Ovary (tissue), 9 donors: ENCODE data around the gene DPYSL4. TPM values are rescaled to one million over a fixed set of nuclear protein-coding genes. Genes with fewer than 3 reads are reported as not detected.

Experiments used
- DNase-seq, 5 donors: peaks; one replicate each; pipeline ENCODE4 v3.0.0-alpha.2; 2019 to 2020
- H3K27ac ChIP-seq, 2 donors: fragments of 200-600 bp; one replicate each; pipeline versions ENCODE4 v1.5.1 to v1.8.0; 2019 to 2022
- H3K27me3 ChIP-seq: fragments of 200-600 bp; one replicate; pipeline ENCODE4 v1.8.0; 2022
- H3K36me3 ChIP-seq: fragments of 200-600 bp; sonication (generic); one replicate; pipeline ENCODE4 v1.5.1; 2019
- H3K4me1 ChIP-seq: one replicate; pipeline ENCODE4 v1.8.1; 2013; ENCODE audit warnings: mild to moderate bottlenecking, moderate library complexity; ENCODE audit not compliant: insufficient read depth
- H3K4me3 ChIP-seq: fragments of 200-600 bp; sonication (generic); one replicate; pipeline ENCODE4 v1.5.1; 2017
- H3K9me3 ChIP-seq, 2 donors: fragments of 200-600 bp in 1 of 2; sonication (generic) in 1 of 2; one replicate each; pipeline versions ENCODE4 v1.5.1 to v1.8.1; 2013 to 2019; ENCODE audit warnings: mild to moderate bottlenecking in 1 of 2, moderate library complexity in 1 of 2
- CTCF ChIP-seq, 3 donors: fragments of 450-650 bp in 2 of 3; fragments of 200-600 bp in 1 of 3; IDR thresholded peaks; one replicate each; pipeline versions ENCODE4 v1.5.1 to v1.8.0; 2016 to 2022; ENCODE audit warnings: antibody characterized with exemption in 3 of 3, mild to moderate bottlenecking in 1 of 3
- EP300 ChIP-seq: sonication (generic); formaldehyde crosslinking; IDR thresholded peaks from one replicate; pipeline ENCODE4 v1.6.1; 2017; ENCODE audit warnings: antibody characterized with exemption
- POLR2A ChIP-seq: fragments of 450-650 bp; IDR thresholded peaks from one replicate; pipeline ENCODE4 v1.6.1; 2017; ENCODE audit warnings: antibody characterized with exemption, mild to moderate bottlenecking, moderate library complexity
- WGBS, 3 donors: extraction: QIAGEN DNeasy Blood & Tissue Kit in 1 of 3; methylation state at CpG; one replicate each; pipeline versions ENCODE4 v1.1.5 to v1.1.7; 2013 to 2017; 5-methylcytosine and 5-hydroxymethylcytosine counted together
- intact Hi-C, 4 donors: fragments of 100-400 bp; cut with DNase I; formaldehyde crosslinking; loops; one replicate each; pipeline versions ENCODE4 v1.11.0 to v1.15.1; 2022 to 2023
- polyA plus RNA-seq, 2 donors: library from polyadenylated mRNA; stranded (reverse); fragments of 200-250 nt in 1 of 2; fragments of 350-450 nt in 1 of 2; fragmentation: Illumina TruSeq in 1 of 2; extraction: RNeasy Lipid Tissue Mini Kit (QIAGEN cat#74804) in 1 of 2; gene quantifications; one replicate each; pipeline ENCODE4 v1.2.3, GENCODE V29; 2013 to 2014
- total RNA-seq, 7 donors: library from RNA; depleted of rRNA in 2 of 7; stranded (reverse); fragments of >200 nt in 2 of 7; fragmentation: NEBNext Ultra II Directional in 3 of 7; extraction: Animal tissue kit (Norgen Biotek cat#: 25700) in 3 of 7; gene quantifications; one replicate each; pipeline versions ENCODE4 v1.1.0 to v1.2.4, GENCODE V29; 2016 to 2023
- donor health status: DM: no; HTN: no; CAD: no; lungs with moderate emphysema.
- donor health status: DM: no; HTN: no; CAD: no.
- donor health status: Bipolar disorder and iron deficiency.
- donor health status: DM: yes; HTN: yes; CAD: no.
- donor health status: DM: no; HTN: no; CAD: no.
- donor health status: DM: yes; HTN: yes; CAD: no.

The DPYSL4 gene
- total and polyA plus RNA-seq, 9 donors, result 0.27 to 7.0 (median 1.7) TPM

- no peaks in the 10 kb centered on the region for H3K27me3 ChIP-seq
- WGBS, 3 donors, result 94 to 96% (median 96%) methylated on average over 6 of the region's 6 CpGs
- no peaks in the 10 kb centered on the region for H3K9me3 ChIP-seq
- no peak for DNase-seq
- no peak overlapping the region for H3K27ac ChIP-seq
- intact Hi-C loops, result loop anchor here in 1 of 4 donors (5.0 kb wide), 1 partner anchor 217 kb away; no protein-coding TSS in a partner anchor
- peaks cover 4% of the 10 kb centered on the region for H3K4me1 ChIP-seq
- TF ChIP-seq POLR2A (no peak), EP300 (no peak), CTCF (IDR thresholded peaks at IDR 0.05) (no peak)
- no peak overlapping the region for H3K4me3 ChIP-seq
- no peaks in the 10 kb centered on the region for H3K36me3 ChIP-seq
Observed at GRCh38 chr10:132234860-132235259, 48.1 kb downstream of the DPYSL4 start.

- no peak overlapping the region for H3K27ac ChIP-seq
- intact Hi-C loops, result loop anchor here in 1 of 4 donors (5.0 kb wide), 1 partner anchor 216 kb away; no protein-coding TSS in a partner anchor
- TF ChIP-seq CTCF (IDR thresholded peaks at IDR 0.05) (no peak), POLR2A (no peak), EP300 (no peak)
Observed at GRCh38 chr10:132236161-132236560, 49.4 kb downstream of the DPYSL4 start.

GRCh38 chr10:132236881-132237280, 50.1 kb downstream of the DPYSL4 start:
- no peaks in the 10 kb centered on the region for H3K36me3 ChIP-seq
- no peak overlapping the region for H3K4me3 ChIP-seq
- no peaks in the 10 kb centered on the region for H3K9me3 ChIP-seq
- WGBS, 3 donors, result 90 to 94% (median 90%) methylated on average over 13 of the region's 13 CpGs
- H3K27ac ChIP-seq, result no peak overlapping the region
- intact Hi-C loops, result loop anchor here in 1 of 4 donors (5.0 kb wide), 1 partner anchor 215 kb away; no protein-coding TSS in a partner anchor
- TF ChIP-seq POLR2A (no peak), EP300 (no peak), CTCF (IDR thresholded peaks at IDR 0.05) (no peak)
- no peak for DNase-seq
- no peaks in the 10 kb centered on the region for H3K27me3 ChIP-seq
- H3K4me1 ChIP-seq, result peaks cover 2% of the 10 kb centered on the region

More at GRCh38 chr10:132236161-132236560, 49.4 kb downstream of the DPYSL4 start:
- Histone ChIP-seq H3K9me3 (no peaks in the 10 kb centered on the region), H3K27me3 (no peaks in the 10 kb centered on the region), H3K4me3 (no peak overlapping the region), H3K36me3 (no peaks in the 10 kb centered on the region), H3K4me1 (peaks cover 2% of the 10 kb centered on the region)
- no peak for DNase-seq
- 93 to 96% (median 94%) methylated on average over 21 of the region's 21 CpGs for WGBS, 3 donors

GRCh38 chr10:132237396-132237795, 50.6 kb downstream of the DPYSL4 start:
- 69 to 83% (median 72%) methylated on average over 15 of the region's 15 CpGs for WGBS, 3 donors
- no peak for DNase-seq
- intact Hi-C loops, result loop anchor here in 1 of 4 donors (5.0 kb wide), 1 partner anchor 215 kb away; no protein-coding TSS in a partner anchor

More at GRCh38 chr10:132237396-132237795, 50.6 kb downstream of the DPYSL4 start:
- no peaks in the 10 kb centered on the region for H3K36me3 ChIP-seq
- H3K4me1 ChIP-seq, result peaks cover 4% of the 10 kb centered on the region
- H3K9me3 ChIP-seq, result no peaks in the 10 kb centered on the region
- TF ChIP-seq CTCF (IDR thresholded peaks at IDR 0.05), result no peak
- no peak for TF ChIP-seq POLR2A
- TF ChIP-seq EP300, result no peak
- no peaks in the 10 kb centered on the region for H3K27me3 ChIP-seq
- no peak overlapping the region for H3K4me3 ChIP-seq
- no peak overlapping the region for H3K27ac ChIP-seq
